22Rv1 (cell line): ENCODE measurements around the gene CD74.

Experiments used
- H3K27ac ChIP-seq: fragments of 450-650 bp; 2 replicates; pipeline ENCODE4 v1.5.1; 2017
- CTCF ChIP-seq: fragments of 450-650 bp; IDR thresholded peaks from 2 replicates; pipeline ENCODE4 v1.5.1; 2017; ENCODE audit warnings: mild to moderate bottlenecking
- ZFX ChIP-seq: fragments of 450-650 bp; IDR thresholded peaks from 2 replicates; pipeline ENCODE4 v1.6.1; 2017; ENCODE audit warnings: antibody characterized with exemption, borderline replicate concordance

CD74 gene

GRCh38 chr5:150412319-150413175, at the start of gene CD74:
TSS of gene CD74 (minus strand) at chr5:150412910. CDS start at chr5:150412749, 161 bp downstream.
- no peak within 1 kb of the TSS for H3K27ac ChIP-seq
- no peak for TF ChIP-seq CTCF
- no peak for TF ChIP-seq ZFX

- TF ChIP-seq ZFX (no peak), CTCF (no peak)
- H3K27ac ChIP-seq, result no peak overlapping the region
Observed at GRCh38 chr5:150461231-150461630, 48.5 kb upstream of the CD74 start.

DNA sequence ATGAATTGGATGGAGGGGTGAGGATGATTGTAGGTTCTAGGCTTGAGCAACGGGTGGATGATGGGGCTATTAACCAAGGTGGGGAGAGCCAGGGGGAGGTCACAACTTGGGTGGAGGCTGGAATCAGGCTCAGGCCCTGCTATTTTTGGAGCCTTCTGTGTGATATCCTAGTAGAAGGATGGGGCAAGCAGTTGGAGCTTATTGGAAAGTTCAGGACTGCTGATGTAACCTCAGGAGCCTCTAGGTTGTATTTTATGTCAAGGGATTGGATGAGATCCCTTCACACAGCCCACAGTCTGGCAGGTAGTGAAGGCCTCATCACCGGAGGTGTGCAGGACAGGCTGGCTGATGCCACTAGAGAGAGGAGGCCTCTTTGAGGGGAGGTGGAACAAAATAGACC, 48.1 kb upstream of the CD74 start:
- no peak overlapping the region for H3K27ac ChIP-seq
- TF ChIP-seq CTCF (no peak), ZFX (no peak)

DNA sequence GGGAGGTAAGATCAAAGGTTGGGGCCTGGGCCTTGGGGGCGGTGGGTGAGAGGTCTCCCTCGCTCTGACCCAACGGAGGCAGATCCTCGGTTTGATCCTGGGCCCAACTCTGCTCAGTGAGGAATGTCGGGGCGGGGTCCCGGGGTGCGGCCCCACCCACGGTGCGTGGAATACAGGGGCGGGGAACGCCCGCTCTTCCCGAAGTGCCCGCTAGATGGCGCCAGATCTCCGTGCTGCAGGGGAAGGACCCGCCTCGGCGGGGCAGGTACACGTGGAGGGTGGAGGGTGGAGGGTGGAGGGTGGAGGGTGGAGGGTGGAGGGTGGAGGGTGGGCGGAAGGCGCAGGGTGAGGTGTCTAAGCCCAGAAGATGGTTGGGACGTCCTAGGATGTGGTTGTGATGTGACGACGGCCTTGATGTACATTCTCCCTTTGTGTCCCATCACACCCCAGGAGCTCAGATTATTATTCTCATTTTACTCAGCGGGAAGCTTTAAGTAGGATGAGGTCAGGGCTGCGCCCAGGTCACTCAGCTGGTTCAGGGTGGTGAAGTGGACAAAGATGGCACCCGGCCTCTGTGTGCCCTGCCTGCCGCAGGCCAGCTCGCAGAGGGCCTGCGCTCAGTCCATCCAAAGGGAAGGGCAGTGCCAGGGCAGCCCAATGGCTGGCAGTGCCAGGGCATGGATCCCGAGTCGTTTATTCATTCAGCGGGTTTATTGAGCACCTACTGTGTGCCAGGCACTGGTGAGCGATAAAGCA, 46.3 kb upstream of the CD74 start:
- peak; percentile 80 for TF ChIP-seq CTCF
- TF ChIP-seq ZFX, result no peak
- H3K27ac ChIP-seq, result no peak overlapping the region

DNA sequence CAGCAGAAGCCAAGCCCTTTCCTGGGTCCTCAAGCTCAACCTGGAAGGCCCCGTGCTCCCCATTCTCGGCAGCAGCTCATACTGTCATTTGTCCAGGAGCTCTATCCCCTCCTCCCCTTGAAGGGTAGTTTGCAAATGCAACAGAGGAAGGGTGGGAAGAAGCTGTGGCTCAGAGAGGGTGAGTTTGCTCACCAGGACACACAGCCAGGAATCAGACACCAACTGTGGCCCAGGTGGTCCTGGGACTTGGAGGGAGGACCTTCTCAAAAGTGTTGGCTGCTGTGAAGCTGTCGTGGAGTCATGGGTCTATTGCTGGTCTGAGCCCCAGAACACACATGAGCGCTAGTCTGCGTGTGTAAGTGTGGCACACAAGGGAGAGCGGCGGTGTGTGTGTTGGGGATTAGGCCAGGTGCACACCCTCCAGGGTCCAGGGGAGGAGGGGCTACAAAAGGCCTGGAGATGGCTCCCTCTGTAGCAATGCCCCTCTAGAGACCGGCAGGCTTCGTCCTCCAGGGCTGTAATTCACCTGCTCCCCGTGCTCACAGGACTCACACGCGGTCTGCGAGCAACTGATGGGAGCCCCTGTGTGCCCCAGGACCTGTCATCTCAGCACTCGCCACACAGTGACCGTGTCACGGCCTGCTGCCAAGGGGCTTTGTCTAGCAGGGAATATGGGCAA, 45.0 kb upstream of the CD74 start:
- TF ChIP-seq CTCF (no peak), ZFX (no peak)
- no peak overlapping the region for H3K27ac ChIP-seq

- TF ChIP-seq ZFX (no peak), CTCF (no peak)
Observed at GRCh38 chr5:150457121-150457520, 44.4 kb upstream of the CD74 start.

More at GRCh38 chr5:150457121-150457520, 44.4 kb upstream of the CD74 start:
- no peak overlapping the region for H3K27ac ChIP-seq
